SHP77 treated with DMSO at 0.1 percent for 48 hours (cell line): ENCODE data around the gene MRTFA.
"Not testable (repeated sequence)": the region's sequence is repeated elsewhere in the genome, so short reads cannot be mapped to it uniquely, and the experiment has no call there.

ENCODE experiments used
- DNase-seq: peaks from one replicate; lab custom pipeline; 2025; lab: John Stamatoyannopoulos, UW

Gene MRTFA

GRCh38 chr22:40595497-40596234 is 40.9 kb downstream of the MRTFA start:
- no peak for DNase-seq

- DNase-seq, result no peak
These were observed 41.6 kb downstream of the MRTFA start for GRCh38 chr22:40594924-40595323.

- DNase-seq, result no peak
These were observed 42.2 kb downstream of the MRTFA start for GRCh38 chr22:40594346-40594745.

- no peak for DNase-seq
These were observed 42.9 kb downstream of the MRTFA start for GRCh38 chr22:40593460-40594273.

GRCh38 chr22:40592352-40593113 is 44.0 kb downstream of the MRTFA start:
- DNase-seq, result no peak

GRCh38 chr22:40588726-40589125 is 47.8 kb downstream of the MRTFA start:
- no peak for DNase-seq

- DNase-seq, result no peak
These were observed 49.7 kb downstream of the MRTFA start for GRCh38 chr22:40586781-40587180.

- DNase-seq, result no peak
These were observed 51.2 kb downstream of the MRTFA start for GRCh38 chr22:40585310-40585751.

GRCh38 chr22:40584766-40585165 is 51.8 kb downstream of the MRTFA start:
- not testable (repeated sequence) for DNase-seq

GRCh38 chr22:40583053-40583741 is 53.3 kb downstream of the MRTFA start:
- no peak for DNase-seq

- no peak for DNase-seq
These were observed 54.5 kb downstream of the MRTFA start for GRCh38 chr22:40582063-40582462.

- DNase-seq, result no peak
These were observed 55.9 kb downstream of the MRTFA start for GRCh38 chr22:40580631-40581030.

- DNase-seq, result no peak
These were observed 58.3 kb downstream of the MRTFA start for GRCh38 chr22:40578171-40578570.

GRCh38 chr22:40572976-40573375 is 63.5 kb downstream of the MRTFA start:
- DNase-seq, result no peak

GRCh38 chr22:40571887-40572286 is 64.6 kb downstream of the MRTFA start:
- no peak for DNase-seq

GRCh38 chr22:40567626-40568328 is 68.7 kb downstream of the MRTFA start:
- no peak for DNase-seq

- DNase-seq, result no peak
These were observed 69.4 kb downstream of the MRTFA start for GRCh38 chr22:40567106-40567505.

- DNase-seq, result no peak
These were observed 75.5 kb downstream of the MRTFA start for GRCh38 chr22:40560994-40561515.

GRCh38 chr22:40560551-40560950 is 76.0 kb downstream of the MRTFA start:
- DNase-seq, result no peak

GRCh38 chr22:40557972-40558371 is 78.5 kb downstream of the MRTFA start:
- no peak for DNase-seq

- no peak for DNase-seq
These were observed 79.9 kb downstream of the MRTFA start for GRCh38 chr22:40556641-40557040.
